OCI-LY3 (cell line): ENCODE data around the gene P4HB.
A peak's percentile ranks its signal among the peaks of the same experiment; 100 is the strongest.

Experiments used
- H2AFZ ChIP-seq: fragments of 200-600, 300-600 bp; shearing (Covaris generic); 2 replicates; pipeline ENCODE4 v1.6.0; 2014; ENCODE audit warnings: antibody characterized with exemption, low read depth, low read length
- H3K27ac ChIP-seq: fragments of 200-600, 300-600 bp; sonication (generic); 2 replicates; pipeline ENCODE4 v1.5.1; 2014; ENCODE audit warnings: mild to moderate bottlenecking, low read length, moderate library complexity, mixed read lengths
- H3K27me3 ChIP-seq: fragments of 200-600, 300-600 bp; sonication (generic); 2 replicates; pipeline ENCODE4 v1.6.1; 2014; ENCODE audit warnings: low read depth, low read length, mixed read lengths
- H3K36me3 ChIP-seq: fragments of 200-600, 300-600 bp; sonication (generic); replicated peaks from 2 replicates; pipeline ENCODE3; 2014; ENCODE audit warnings: low read depth, low read length, mixed read lengths
- H3K4me1 ChIP-seq: fragments of 300-600, 200-600 bp; sonication (generic); 2 replicates; pipeline ENCODE4 v1.6.1; 2014; ENCODE audit warnings: low read length, mixed read lengths
- H3K4me2 ChIP-seq: fragments of 200-600, 300-600 bp; sonication (generic); 2 replicates; pipeline ENCODE4 v1.6.1; 2014; ENCODE audit warnings: low read length, mixed read lengths
- H3K4me3 ChIP-seq: fragments of 300-600, 200-600 bp; sonication (generic); 2 replicates; pipeline ENCODE4 v1.5.1; 2014; ENCODE audit warnings: antibody characterized with exemption, mild to moderate bottlenecking, low read length, moderate library complexity
- H3K79me2 ChIP-seq: fragments of 300-600, 200-600 bp; shearing (Covaris generic); 2 replicates; pipeline ENCODE4 v1.6.1; 2014; ENCODE audit warnings: mild to moderate bottlenecking, low read length, mixed read lengths
- H3K9ac ChIP-seq: fragments of 300-600, 200-600 bp; shearing (Covaris generic); 2 replicates; pipeline ENCODE4 v1.6.0; 2014; ENCODE audit warnings: mild to moderate bottlenecking, low read length, moderate library complexity
- H3K9me3 ChIP-seq: fragments of 200-600, 300-600 bp; shearing (Covaris generic); 2 replicates; pipeline ENCODE4 v1.6.1; 2014; ENCODE audit warnings: low read length, mixed read lengths; ENCODE audit not compliant: insufficient read depth
- H4K20me1 ChIP-seq: fragments of 200-600, 300-600 bp; sonication (generic); 2 replicates; pipeline ENCODE4 v1.6.1; 2016; ENCODE audit warnings: low read length, mixed read lengths; ENCODE audit not compliant: insufficient read depth
- CTCF ChIP-seq: fragments of 200-600, 300-600 bp; sonication (generic); IDR thresholded peaks from 2 replicates; pipeline ENCODE4 v1.5.1; 2014; ENCODE audit warnings: antibody characterized with exemption, low read length, low read depth
- EZH2phosphoT487 ChIP-seq: fragments of 200-600 bp; shearing (Covaris generic); IDR thresholded peaks from 2 replicates; pipeline ENCODE4 v1.6.1; 2018; ENCODE audit warnings: antibody characterized with exemption, mixed run types, low read depth

The P4HB gene

GRCh38 chr17:81891303-81891552 lies 30.9 kb upstream of the P4HB start:
- Histone ChIP-seq H3K9ac (peak overlapping the region; percentile 98), H2AFZ (no peak overlapping the region), H3K36me3 (peaks cover 47% of the 10 kb centered on the region), H3K27me3 (no peaks in the 10 kb centered on the region), H3K4me1 (peaks cover 11% of the 10 kb centered on the region), H3K27ac (peak overlapping the region; percentile 52), H3K9me3 (no peaks in the 10 kb centered on the region), H3K4me3 (peak overlapping the region; percentile 99), H3K79me2 (peaks cover 70% of the 10 kb centered on the region), H4K20me1 (no peaks in the 10 kb centered on the region), H3K4me2 (peak overlapping the region; percentile 94)
- no peak for TF ChIP-seq EZH2phosphoT487

- Histone ChIP-seq H2AFZ (no peak overlapping the region), H3K4me2 (peak overlapping the region; percentile 94), H3K4me3 (peak overlapping the region; percentile 99), H3K79me2 (peaks cover 74% of the 10 kb centered on the region), H3K27ac (peak overlapping the region; percentile 52), H3K9me3 (no peaks in the 10 kb centered on the region), H3K9ac (peak overlapping the region; percentile 98), H3K36me3 (peaks cover 51% of the 10 kb centered on the region), H3K27me3 (no peaks in the 10 kb centered on the region), H4K20me1 (0 out of 2 replicates have a peak, but pooled peaks cover under 1% of the 10 kb centered on the region), H3K4me1 (peaks cover 11% of the 10 kb centered on the region)
- no peak for TF ChIP-seq EZH2phosphoT487
- no peak for TF ChIP-seq CTCF
Measured at GRCh38 chr17:81890447-81891302, 30.3 kb upstream of the P4HB start.

GRCh38 chr17:81889602-81890001 lies 29.3 kb upstream of the P4HB start:
- Histone ChIP-seq H3K27ac (no peak overlapping the region), H3K36me3 (peaks cover 57% of the 10 kb centered on the region), H3K4me3 (0 out of 2 replicates have a peak overlapping the region, but pooled peaks have one; percentile 99), H3K4me1 (peaks cover 11% of the 10 kb centered on the region), H2AFZ (no peak overlapping the region), H4K20me1 (0 out of 2 replicates have a peak, but pooled peaks cover 3% of the 10 kb centered on the region), H3K27me3 (no peaks in the 10 kb centered on the region), H3K4me2 (peak overlapping the region; percentile 94), H3K79me2 (peaks cover 78% of the 10 kb centered on the region), H3K9me3 (no peaks in the 10 kb centered on the region), H3K9ac (no peak overlapping the region)
- no peak for TF ChIP-seq EZH2phosphoT487
- no peak for TF ChIP-seq CTCF

GRCh38 chr17:81888988-81889595 lies 28.8 kb upstream of the P4HB start:
- Histone ChIP-seq H3K79me2 (peaks cover 79% of the 10 kb centered on the region), H3K9ac (no peak overlapping the region), H3K27ac (no peak overlapping the region), H3K4me3 (no peak overlapping the region), H3K36me3 (peaks cover 59% of the 10 kb centered on the region), H3K27me3 (no peaks in the 10 kb centered on the region), H4K20me1 (0 out of 2 replicates have a peak, but pooled peaks cover 3% of the 10 kb centered on the region), H2AFZ (no peak overlapping the region), H3K9me3 (no peaks in the 10 kb centered on the region), H3K4me2 (no peak overlapping the region), H3K4me1 (peaks cover 11% of the 10 kb centered on the region)
- no peak for TF ChIP-seq CTCF
- TF ChIP-seq EZH2phosphoT487: no peak
